GM19324 (cell line): ENCODE results near the gene KLK5.
A peak's percentile ranks its signal among the peaks of the same experiment; 100 is the strongest.

Experiments
- ATAC-seq: cut with Tn5 transposase; IDR thresholded peaks from one replicate; pipeline ENCODE4 v1.9.1; 2021; ENCODE audit warnings: mild to moderate bottlenecking, moderate library complexity; ENCODE audit not compliant: unreplicated experiment, low FRiP score

KLK5 gene

GRCh38 chr19:50925734-50926133, 27.1 kb downstream of the KLK5 start:
- ATAC-seq: no peak

DNA sequence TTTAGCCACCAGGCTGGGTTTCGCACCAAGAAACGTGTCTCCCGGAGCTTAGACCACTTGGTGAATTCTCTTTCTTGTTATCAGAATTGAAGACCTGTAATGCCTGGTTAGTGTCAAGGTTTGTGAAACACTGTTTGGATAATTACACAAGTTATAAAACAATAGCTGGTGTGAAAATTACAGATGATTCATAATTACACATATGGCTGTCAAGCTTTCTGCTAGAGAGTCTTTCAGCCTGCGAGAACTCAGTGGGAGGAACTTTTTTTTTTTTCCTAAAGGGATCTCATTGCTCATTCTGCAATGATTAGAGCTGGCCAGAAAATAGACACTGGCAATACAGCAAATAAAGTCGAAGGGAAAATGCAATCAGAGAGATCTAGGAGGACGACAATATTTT, 28.3 kb downstream of the KLK5 start:
- no peak for ATAC-seq

DNA sequence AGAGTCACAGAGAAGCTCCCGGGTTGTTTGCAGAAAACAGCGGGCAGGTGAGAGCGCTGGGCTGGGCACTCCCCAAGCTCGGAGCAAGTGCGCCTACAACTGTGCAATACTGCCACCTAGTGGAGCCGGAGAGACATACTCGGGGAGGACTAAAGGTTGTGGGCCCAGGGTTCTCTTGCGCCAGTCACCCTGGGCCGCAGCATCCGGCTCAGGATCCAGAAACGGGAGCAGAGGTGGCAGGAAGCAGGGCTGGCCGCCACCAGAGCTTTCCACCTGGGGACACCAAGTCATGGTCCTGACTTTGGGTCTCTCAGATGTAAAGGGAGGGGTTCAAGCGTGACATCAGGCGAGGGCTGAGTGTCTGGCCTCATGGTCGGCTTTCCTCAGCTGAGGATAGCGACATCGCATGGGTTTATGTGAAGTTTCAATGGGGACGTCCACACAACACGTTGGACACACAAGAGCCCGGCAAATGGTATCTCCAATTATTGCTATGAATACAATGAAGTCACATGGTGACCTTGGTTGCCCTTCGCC, 30.5 kb downstream of the KLK5 start:
- peak; percentile 67 for ATAC-seq

- no peak for ATAC-seq
These were observed 31.2 kb downstream of the KLK5 start for GRCh38 chr19:50921426-50922316.

DNA sequence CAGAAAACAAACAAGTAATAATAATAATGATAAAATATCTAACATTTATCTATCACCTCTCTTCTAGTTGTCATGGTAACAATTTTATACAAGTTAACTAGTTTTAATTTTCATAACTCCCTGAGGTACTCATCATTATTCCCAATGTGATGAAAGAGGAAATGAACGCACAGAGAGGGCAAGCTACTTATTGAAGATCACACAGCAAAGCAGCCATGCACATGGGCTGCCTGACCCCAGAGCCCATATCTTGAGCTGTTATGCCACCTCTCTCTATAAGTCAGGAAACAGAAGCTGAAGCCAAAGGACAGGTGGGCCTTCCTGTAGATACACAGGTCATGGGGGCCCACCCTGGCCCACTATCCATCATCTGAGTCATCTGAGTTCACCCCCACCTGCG, 36.8 kb downstream of the KLK5 start:
- ATAC-seq: no peak

- ATAC-seq: no peak
These were observed 39.8 kb downstream of the KLK5 start for GRCh38 chr19:50912727-50913716.

DNA sequence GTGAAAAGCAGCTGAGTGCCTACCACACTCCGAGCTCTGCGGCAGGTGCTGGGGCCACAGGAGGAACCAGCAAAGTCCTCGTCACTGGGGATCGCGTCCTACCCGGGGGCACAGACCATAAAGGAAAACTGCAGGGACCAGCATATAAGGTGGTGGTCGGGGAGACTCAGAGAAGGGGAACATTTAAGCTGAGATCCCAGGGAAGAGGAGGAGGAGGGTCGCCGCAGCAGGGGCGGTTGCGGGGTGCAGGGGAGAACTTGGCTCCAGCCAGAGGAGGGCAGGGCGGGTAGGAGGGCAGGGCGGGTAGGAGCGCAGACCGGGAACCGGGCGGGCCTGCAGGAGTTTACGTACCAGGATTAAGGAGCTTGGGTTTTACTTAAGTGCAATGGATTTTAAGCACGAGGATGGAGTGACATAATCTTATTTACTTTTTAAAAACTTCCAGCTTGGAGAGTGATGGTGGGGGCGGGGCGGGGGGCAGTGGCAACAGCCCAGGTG, 40.7 kb downstream of the KLK5 start:
- ATAC-seq: no peak

DNA sequence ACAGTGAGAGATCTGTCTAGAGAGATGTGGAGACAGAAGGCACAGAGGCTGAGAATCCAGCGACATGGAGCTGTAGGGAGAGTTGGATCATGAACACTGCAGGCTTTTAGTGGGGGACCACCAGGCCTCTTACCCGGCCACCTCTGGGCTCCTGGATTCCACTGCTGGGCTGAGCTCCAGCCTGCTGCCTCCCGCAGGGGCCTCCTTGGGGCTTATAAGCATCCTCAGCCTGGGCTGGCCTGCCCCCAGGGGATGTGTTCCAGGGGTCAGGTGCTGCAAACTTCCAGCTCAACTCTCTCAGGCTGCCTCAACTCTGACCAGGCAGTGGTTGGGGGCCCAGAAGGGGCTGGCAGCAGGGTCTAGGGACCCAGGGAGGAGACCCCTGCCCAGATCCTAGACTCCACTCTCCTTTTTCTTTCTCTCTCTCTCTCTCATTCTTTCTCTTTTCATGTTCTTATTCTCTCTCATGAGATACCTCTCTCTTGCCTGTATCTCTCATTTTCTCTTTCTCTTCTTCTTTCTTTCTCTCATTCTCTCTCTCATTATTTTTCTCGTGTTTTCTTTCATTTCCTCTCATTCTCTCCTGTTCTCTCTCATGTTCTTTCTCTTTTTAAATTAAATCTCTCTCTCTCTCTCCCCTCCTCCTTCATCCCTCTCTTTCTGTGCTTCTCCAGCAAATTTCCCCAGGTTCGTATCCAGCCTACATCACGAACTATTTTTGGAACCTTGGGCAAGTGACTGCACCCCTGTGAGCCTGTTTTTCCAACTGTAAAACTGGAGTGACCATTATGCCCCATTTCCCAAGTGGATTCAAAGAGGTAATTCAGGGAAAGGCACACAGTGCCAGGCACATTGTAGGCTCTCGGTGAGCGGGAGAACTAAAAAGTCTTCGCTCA, 41.4 kb downstream of the KLK5 start, which contains the start of gene KLK4:
TSS of gene KLK4 (minus strand) at position 190 of the 896 bp plus-strand sequence. CDS start 657 bp downstream, outside the sequence.
- ATAC-seq: no peak

DNA sequence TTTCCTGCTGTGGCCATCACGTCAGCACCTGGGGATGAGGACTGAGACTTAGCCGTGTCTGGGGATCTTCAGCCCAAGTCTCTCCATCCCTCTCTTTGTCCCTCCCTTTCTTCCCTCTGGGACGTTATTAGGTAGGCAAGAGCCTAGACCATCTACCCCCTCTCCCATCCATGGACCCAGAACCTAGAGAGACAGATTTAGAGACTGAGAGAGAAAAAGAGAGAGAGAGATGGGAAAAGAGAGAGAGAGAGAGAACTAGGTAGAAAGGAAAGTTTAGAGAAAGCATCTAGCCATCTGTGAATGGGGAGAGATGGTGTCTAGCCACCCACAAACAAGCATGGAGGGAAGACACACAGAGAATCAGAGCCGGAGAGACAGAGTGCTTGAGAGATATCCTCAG, 42.1 kb downstream of the KLK5 start:
- ATAC-seq: no peak

- ATAC-seq: no peak
These were observed 43.4 kb downstream of the KLK5 start for GRCh38 chr19:50909240-50910070.

DNA sequence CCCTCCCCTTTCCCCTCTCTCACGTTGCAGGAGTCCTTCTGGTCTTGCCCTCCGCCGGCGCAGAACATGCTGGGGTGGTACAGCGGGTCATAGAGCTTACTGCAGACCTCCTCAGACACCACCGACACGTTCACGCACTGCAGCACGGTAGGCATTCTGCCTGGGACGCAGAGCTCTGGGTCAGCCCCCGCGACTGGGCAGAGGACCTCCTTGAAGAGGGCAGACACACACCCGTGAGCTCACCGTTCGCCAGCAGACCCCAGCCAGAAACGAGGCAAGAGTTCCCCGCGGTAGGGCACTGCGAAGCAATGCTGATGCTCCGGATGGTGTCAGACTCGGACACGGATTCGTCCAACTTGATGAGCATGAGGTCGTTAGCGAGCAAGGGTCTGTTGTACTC, 44.5 kb downstream of the KLK5 start:
- ATAC-seq: no peak

GRCh38 chr19:50906217-50906616, 46.6 kb downstream of the KLK5 start:
- no peak for ATAC-seq

DNA sequence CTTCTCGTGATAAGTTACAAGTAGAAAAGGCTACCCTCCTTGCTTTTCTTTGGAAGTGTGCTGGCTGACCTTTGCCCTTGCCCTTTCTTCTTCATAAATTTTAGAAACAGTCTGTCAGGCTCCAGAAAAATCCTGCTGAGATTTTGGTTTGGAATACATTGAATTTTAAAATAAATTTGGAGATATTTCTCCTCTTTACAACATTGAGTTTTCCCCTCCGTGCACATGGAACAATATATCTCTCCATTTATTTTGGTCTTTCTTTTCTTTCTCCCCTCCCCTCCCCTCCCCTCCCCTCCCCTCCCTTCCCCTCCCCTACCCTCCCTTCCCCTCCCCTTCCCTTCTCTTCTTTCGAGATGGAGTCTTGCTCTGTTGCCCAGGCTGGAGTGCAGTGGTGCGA, 50.2 kb downstream of the KLK5 start:
- no peak for ATAC-seq

DNA sequence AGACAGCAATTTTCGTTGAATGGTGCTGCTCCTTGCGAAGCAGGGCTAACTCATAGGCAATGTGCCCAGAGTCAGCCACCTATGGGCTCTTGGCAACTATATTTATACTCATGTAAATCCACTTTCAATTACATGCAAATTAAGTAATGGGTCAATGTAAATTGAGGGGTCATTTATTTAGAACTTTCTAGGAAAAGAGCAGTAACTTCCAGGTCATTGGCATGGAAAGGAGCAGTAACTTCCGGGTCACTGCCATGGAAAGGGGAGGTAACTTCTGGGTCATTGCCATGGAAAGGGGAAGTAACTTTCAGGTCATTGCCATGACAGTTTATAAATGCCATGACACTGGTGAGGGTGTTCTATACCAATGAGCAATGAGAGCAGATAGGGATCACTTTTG, 53.3 kb downstream of the KLK5 start:
- ATAC-seq: no peak

- no peak for ATAC-seq
These were observed 54.8 kb downstream of the KLK5 start for GRCh38 chr19:50898018-50898417.

GRCh38 chr19:50897612-50898011, 55.2 kb downstream of the KLK5 start:
- ATAC-seq: peak; percentile 11

GRCh38 chr19:50897191-50897607, 55.6 kb downstream of the KLK5 start:
- ATAC-seq: peak; percentile 11

DNA sequence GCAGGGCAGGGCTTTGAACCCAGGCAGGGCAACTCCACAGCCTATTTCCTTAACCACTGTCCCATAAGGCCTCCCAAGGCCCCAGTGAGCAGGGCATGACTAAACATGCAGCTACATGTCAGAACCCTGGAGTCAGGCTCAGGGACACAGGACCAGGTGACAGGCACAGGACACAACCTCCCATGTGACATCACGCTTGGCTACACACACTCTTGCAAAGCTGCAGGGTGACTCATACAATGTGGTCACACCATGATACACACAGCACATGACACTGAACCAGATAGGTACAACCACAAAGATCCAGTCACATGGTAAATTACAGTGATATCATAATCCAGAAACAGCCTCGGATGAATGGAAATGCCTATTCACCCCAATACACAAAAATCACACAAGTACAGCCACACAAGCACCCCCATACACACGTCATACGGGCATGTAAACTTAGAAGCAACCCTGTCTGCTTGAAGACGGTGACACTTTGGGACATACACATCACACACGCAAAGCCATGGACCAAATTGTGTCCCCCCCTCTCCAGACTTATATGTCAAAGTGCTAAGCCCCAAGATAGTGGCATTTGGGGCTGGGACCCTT, 56.1 kb downstream of the KLK5 start:
- ATAC-seq: peak; percentile 80
